Upper lobe of left lung (tissue), 4 donors: Measurements from ENCODE around the gene SCFD2.

ENCODE experiments used
- POLR2A ChIP-seq, 4 donors: fragments of 450-650 bp; IDR thresholded peaks; one replicate each; pipeline ENCODE4 v1.5.1; 2016 to 2017; ENCODE audit warnings: antibody characterized with exemption in 4 of 4, mild to moderate bottlenecking in 2 of 4
- POLR2AphosphoS5 ChIP-seq, 2 donors: sonication (generic); formaldehyde crosslinking; IDR thresholded peaks; one replicate each; pipeline ENCODE4 v1.5.1; 2017; ENCODE audit warnings: antibody characterized with exemption in 2 of 2
- TF ChIP-seq, protein P1 (sequence below), 6 experiments: fragments of 450-650 bp in 4 of 6; fragments of 200-600 bp in 2 of 6; sonication (generic) in 2 of 6; IDR thresholded peaks; one replicate each; pipeline ENCODE4 v1.5.1; 2016 to 2019; ENCODE audit warnings: antibody characterized with exemption in 6 of 6

- TF ChIP-seq, protein P1, sequence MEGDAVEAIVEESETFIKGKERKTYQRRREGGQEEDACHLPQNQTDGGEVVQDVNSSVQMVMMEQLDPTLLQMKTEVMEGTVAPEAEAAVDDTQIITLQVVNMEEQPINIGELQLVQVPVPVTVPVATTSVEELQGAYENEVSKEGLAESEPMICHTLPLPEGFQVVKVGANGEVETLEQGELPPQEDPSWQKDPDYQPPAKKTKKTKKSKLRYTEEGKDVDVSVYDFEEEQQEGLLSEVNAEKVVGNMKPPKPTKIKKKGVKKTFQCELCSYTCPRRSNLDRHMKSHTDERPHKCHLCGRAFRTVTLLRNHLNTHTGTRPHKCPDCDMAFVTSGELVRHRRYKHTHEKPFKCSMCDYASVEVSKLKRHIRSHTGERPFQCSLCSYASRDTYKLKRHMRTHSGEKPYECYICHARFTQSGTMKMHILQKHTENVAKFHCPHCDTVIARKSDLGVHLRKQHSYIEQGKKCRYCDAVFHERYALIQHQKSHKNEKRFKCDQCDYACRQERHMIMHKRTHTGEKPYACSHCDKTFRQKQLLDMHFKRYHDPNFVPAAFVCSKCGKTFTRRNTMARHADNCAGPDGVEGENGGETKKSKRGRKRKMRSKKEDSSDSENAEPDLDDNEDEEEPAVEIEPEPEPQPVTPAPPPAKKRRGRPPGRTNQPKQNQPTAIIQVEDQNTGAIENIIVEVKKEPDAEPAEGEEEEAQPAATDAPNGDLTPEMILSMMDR (IDR thresholded peaks at IDR 0.05): no peak
- TF ChIP-seq POLR2A (IDR thresholded peaks at IDR 0.05): no peak
- no peak for TF ChIP-seq POLR2AphosphoS5 (IDR thresholded peaks at IDR 0.05)
Measured at GRCh38 chr4:53130896-53131561, 234.8 kb downstream of the SCFD2 start.
